ENCODE measurements around the gene TOP2A. TPM values are rescaled to one million over a fixed set of nuclear protein-coding genes. Genes with fewer than 3 reads are reported as not detected.
A peak's percentile ranks its signal among the peaks of the same experiment; 100 is the strongest.

Gene TOP2A
- total RNA-seq, 1 donor from 2014 or later: 16.9 TPM

DNA sequence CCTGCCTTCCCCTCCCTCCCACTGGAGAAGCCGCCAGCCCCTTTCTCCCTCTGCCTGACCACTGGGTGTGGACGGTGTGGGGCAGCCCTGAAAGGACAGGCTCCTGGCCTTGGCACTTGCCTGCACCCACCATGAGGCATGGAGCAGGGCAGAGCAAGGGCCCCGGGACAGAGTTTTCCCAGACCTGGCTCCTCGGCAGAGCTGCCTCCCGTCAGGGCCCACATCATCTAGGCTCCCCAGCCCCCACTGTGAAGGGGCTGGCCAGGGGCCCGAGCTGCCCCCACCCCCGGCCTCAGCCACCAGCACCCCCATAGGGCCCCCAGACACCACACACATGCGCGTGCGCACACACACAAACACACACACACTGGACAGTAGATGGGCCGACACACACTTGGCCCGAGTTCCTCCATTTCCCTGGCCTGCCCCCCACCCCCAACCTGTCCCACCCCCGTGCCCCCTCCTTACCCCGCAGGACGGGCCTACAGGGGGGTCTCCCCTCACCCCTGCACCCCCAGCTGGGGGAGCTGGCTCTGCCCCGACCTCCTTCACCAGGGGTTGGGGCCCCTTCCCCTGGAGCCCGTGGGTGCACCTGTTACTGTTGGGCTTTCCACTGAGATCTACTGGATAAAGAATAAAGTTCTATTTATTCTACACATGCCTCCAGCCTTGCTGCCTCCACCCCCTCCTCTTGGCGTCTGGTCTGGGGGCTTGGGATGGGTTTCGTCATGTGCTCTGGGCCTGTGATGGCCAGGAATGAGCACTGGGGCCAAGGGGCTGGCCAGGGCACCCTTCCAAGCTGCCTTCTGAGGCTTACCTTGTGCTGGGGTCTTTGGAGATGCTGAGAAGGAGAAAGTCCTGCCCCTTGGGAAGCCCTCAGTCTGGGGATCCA is 60.5 kb downstream of the TOP2A start:
- no peaks in the 10 kb centered on the region for H3K27me3 ChIP-seq
- intact Hi-C loops (cut with DNase I): loop anchor here (2.0 kb wide), 1 partner anchor 178 kb away; no protein-coding TSS in a partner anchor

DNA sequence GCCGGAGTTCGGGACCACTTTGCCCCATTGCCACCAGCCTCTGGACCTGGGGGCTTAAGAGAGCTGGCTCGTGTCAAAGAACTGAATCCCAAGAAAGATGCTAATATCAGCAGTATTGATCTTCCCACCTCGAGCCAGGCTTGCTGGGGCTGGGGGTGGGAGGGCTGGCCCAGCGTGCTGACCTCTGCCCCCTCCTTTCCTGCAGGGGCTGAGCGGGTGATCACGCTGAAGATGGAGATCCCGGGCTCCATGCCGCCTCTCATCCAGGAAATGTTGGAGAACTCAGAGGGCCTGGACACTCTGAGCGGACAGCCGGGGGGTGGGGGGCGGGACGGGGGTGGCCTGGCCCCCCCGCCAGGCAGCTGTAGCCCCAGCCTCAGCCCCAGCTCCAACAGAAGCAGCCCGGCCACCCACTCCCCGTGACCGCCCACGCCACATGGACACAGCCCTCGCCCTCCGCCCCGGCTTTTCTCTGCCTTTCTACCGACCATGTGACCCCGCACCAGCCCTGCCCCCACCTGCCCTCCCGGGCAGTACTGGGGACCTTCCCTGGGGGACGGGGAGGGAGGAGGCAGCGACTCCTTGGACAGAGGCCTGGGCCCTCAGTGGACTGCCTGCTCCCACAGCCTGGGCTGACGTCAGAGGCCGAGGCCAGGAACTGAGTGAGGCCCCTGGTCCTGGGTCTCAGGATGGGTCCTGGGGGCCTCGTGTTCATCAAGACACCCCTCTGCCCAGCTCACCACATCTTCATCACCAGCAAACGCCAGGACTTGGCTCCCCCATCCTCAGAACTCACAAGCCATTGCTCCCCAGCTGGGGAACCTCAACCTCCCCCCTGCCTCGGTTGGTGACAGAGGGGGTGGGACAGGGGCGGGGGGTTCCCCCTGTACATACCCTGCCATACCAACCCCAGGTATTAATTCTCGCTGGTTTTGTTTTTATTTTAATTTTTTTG is 61.6 kb downstream of the TOP2A start:
- peak overlapping the region; percentile 52 for H3K27ac ChIP-seq
- peaks cover 30% of the 10 kb centered on the region for H3K4me1 ChIP-seq
- H3K4me3 ChIP-seq: no peak overlapping the region

More for the DNA sequence above, 60.5 kb downstream of the TOP2A start:
- DNase-seq (ENCODE audit: extremely low spot score in 2 of 2): peak in 1 of 2 donors; percentile 88
- Histone ChIP-seq H3K36me3 (peaks cover 2 to 22% of the 10 kb centered on the region in 2 donors), H3K4me1 (peaks cover 33% of the 10 kb centered on the region), H3K27ac (peak overlapping the region; percentile 44), H3K4me3 (no peak overlapping the region), H3K9me3 (no peaks in the 10 kb centered on the region)
- TF ChIP-seq POLR2A (IDR thresholded peaks at IDR 0.05) (no peak), CTCF (IDR thresholded peaks at IDR 0.05) (no peak), POLR2AphosphoS5 (IDR thresholded peaks at IDR 0.05; ENCODE audit: insufficient read depth in 1 of 2, low read depth in 1 of 2) (no peak)

DNA sequence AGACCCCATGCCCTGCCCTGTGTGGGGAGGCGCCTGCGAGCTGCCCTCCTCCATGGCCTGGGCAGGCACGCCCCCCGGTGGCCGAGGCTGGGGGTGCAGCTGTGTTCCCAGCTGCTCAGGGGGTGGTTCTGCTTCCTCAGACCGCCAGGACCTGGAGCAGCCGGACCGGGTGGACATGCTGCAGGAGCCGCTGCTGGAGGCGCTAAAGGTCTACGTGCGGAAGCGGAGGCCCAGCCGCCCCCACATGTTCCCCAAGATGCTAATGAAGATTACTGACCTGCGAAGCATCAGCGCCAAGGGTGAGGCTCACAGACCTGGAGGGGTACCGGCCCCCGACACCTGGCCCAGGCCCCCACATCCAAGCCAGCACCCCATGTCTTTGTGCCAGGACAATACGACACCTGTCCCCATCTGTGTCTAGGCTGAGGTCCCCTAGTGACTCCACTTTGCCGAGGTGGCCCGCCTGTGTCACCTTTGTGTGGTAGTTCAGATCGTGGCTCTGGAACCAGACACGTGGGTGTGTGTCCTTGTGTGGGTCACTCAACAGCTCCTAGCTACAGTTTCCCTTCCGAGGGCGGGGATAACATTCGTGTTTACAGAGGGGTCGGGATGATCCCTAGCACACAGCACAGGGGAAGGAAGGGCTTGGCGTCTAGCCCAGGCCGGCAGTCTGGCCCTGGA is 62.4 kb downstream of the TOP2A start:
- intact Hi-C loops (cut with DNase I): loop anchor here (2.0 kb wide), 1 partner anchor 52 kb away; no protein-coding TSS in a partner anchor
- DNase-seq (ENCODE audit: extremely low spot score in 2 of 2): peak in 1 of 2 donors; percentile 89
- no peaks in the 10 kb centered on the region for H3K27me3 ChIP-seq
- peaks cover 3 to 27% of the 10 kb centered on the region in 2 donors for H3K36me3 ChIP-seq
- peaks cover 36% of the 10 kb centered on the region for H3K4me1 ChIP-seq
- H3K9me3 ChIP-seq: no peaks in the 10 kb centered on the region
- H3K27ac ChIP-seq: peak overlapping the region; percentile 52
- TF ChIP-seq POLR2A (IDR thresholded peaks at IDR 0.05): no peak
- TF ChIP-seq POLR2AphosphoS5 (IDR thresholded peaks at IDR 0.05; ENCODE audit: insufficient read depth in 1 of 2, low read depth in 1 of 2): peak; percentile 12 to 50
- TF ChIP-seq CTCF (IDR thresholded peaks at IDR 0.05): peak; percentile 96 to 98 (median 98)
- no peak overlapping the region for H3K4me3 ChIP-seq

More for the DNA sequence above, 61.6 kb downstream of the TOP2A start:
- DNase-seq (ENCODE audit: extremely low spot score in 2 of 2): peak in 1 of 2 donors; percentile 91
- intact Hi-C loops (cut with DNase I): loop anchor here (2.0 kb wide), 2 partner anchors 53 to 179 kb away; no protein-coding TSS in a partner anchor
- no peaks in the 10 kb centered on the region for H3K9me3 ChIP-seq
- peaks cover 3 to 27% of the 10 kb centered on the region in 2 donors for H3K36me3 ChIP-seq
- H3K27me3 ChIP-seq: no peaks in the 10 kb centered on the region
- TF ChIP-seq CTCF (IDR thresholded peaks at IDR 0.05): no peak
- peak in 1 of 2 donors; percentile 33 for TF ChIP-seq POLR2AphosphoS5 (IDR thresholded peaks at IDR 0.05; ENCODE audit: insufficient read depth in 1 of 2, low read depth in 1 of 2)

DNA sequence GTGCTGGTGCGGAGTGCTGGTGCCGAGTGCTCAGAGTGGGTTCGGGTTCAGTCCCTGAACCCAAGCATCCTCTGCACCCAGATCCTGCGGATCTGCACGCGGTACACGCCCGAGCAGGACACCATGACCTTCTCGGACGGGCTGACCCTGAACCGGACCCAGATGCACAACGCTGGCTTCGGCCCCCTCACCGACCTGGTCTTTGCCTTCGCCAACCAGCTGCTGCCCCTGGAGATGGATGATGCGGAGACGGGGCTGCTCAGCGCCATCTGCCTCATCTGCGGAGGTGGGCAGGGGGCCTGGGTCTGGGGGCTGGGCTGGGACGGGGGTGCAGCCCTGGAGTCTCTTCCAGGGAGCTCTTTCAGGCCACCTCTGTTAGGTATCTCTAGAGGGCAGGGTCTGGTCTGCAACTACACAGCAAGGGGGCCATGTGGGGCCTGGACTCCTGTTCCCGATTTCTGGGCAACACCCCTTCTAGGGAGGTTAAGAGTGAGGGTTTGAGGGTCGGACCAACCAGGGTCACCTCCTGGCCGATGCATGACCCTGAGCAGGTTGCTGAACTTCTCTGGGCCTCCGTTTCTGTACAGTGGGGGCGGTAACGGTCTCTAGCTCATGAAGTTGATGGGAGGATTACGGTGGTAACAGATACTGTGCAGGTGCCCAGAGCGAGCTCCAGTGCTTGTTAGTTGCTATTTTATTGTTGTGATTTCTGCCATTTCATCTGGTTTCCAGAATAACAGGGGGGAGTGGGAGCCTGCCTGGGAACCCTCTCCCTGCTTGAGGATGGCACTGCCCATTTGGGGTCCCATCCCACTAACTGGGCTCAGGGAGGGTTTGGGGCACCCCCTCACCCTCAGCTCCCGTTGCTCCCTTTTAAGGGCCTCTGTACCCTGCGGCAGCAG is 63.2 kb downstream of the TOP2A start:
- intact Hi-C loops (cut with DNase I): loop anchor here (2.0 kb wide), 1 partner anchor 52 kb away; no protein-coding TSS in a partner anchor
- Histone ChIP-seq H3K27me3 (no peaks in the 10 kb centered on the region), H3K27ac (peak overlapping the region; percentile 52), H3K36me3 (peaks cover 3 to 32% of the 10 kb centered on the region in 2 donors), H3K4me1 (peaks cover 44% of the 10 kb centered on the region), H3K9me3 (no peaks in the 10 kb centered on the region), H3K4me3 (no peak overlapping the region)
- TF ChIP-seq POLR2A (IDR thresholded peaks at IDR 0.05) (no peak), CTCF (IDR thresholded peaks at IDR 0.05) (no peak), POLR2AphosphoS5 (IDR thresholded peaks at IDR 0.05; ENCODE audit: insufficient read depth in 1 of 2, low read depth in 1 of 2) (no peak)
- peak in 1 of 2 donors; percentile 87 for DNase-seq (ENCODE audit: extremely low spot score in 2 of 2)

Data from vagina (tissue), 2 donors.